DMS114 treated with DMSO at 0.1 percent for 48 hours (cell line): ENCODE measurements around the gene CRADD.

Source experiments
- DNase-seq: peaks from one replicate; lab custom pipeline; 2025; ENCODE audit not compliant: unreplicated experiment; lab: John Stamatoyannopoulos, UW

Gene CRADD

DNA sequence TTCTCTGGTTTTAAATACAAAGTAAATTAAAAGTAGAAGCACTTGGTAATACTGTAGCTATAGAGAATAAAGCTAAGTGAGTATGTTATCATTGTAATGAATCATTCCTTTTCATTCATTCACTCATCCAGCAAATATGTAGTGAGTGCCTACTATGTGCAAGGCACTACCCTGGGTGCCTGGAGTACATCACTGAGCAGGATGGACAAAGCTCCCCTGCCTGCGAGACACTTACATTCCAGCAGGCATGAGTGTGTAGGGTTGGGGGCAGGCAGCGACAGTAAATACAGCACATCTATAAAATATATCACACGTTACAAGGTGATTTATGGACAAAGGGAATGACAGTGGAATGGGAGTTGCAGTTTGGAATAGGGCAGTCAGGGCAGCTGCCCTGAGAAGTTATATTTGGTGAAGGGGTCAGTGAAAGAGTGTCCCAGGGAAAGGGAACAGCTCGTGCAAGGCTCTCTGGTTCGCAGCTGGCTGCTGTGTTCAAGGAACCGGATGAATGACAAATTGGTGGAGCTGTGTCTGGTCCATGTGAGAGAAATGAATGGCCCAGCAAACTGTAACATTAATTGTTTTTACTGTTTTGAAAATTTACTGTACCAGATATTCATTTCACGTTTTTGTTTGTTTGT is 159.6 kb downstream of the CRADD start:
- DNase-seq, result no peak

- no peak for DNase-seq
Measured at GRCh38 chr12:93838193-93838592, 161.0 kb downstream of the CRADD start.

- DNase-seq, result no peak
Measured at GRCh38 chr12:93839064-93839463, 161.9 kb downstream of the CRADD start.

DNA sequence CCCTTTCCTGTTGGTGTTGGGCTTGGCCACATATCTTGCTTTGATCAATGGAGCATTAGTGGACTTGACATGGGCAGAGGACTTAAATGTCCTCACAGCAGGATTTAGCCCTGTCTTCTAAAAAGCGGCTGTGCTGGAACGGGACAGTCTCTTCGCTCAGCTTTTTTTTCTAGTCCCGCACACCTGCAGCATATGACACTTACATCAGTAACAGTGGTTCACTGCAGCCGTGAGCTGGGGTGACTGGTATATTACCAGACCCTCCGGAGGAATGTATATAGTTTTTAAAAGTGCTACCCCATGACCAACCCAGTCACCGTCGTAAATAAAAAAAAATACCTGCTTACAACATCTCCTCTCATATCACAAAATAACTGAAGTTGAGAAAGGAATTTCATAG is 164.5 kb downstream of the CRADD start:
- DNase-seq, result no peak

DNA sequence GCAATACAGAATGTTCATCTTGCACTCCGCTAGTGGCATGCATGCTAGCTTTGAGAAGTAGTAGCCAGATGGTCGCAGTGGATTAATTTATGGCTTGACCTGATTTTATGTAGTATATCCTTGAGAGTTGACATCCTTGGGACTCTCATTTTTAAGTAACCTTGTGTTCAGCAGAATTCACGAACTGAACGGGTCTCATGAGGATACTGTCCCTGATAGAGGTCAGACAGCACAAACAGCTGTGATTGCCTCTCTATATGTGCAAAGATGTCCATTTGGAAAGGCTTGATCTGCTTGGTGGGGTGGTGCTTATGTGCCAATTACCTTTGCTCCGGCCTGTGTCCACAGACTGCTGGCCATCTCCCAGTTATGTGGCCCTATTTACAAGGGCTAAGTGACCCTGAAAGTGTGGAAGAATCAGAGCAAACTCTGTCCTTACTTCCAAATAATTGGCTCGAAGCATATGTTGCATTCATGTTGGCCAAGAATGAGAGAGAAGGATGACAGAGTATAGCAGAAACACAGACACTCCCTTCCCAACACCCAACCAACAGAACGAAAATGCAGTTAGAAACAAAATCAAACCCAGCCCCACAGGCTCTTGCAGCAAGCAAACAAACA is 167.1 kb downstream of the CRADD start:
- no peak for DNase-seq

- DNase-seq, result no peak
Measured at GRCh38 chr12:93846936-93847516, 169.9 kb downstream of the CRADD start.

GRCh38 chr12:93847517-93848474 is 170.6 kb downstream of the CRADD start:
- no peak for DNase-seq

- DNase-seq, result no peak
Measured at GRCh38 chr12:93848523-93849101, 171.4 kb downstream of the CRADD start.

DNA sequence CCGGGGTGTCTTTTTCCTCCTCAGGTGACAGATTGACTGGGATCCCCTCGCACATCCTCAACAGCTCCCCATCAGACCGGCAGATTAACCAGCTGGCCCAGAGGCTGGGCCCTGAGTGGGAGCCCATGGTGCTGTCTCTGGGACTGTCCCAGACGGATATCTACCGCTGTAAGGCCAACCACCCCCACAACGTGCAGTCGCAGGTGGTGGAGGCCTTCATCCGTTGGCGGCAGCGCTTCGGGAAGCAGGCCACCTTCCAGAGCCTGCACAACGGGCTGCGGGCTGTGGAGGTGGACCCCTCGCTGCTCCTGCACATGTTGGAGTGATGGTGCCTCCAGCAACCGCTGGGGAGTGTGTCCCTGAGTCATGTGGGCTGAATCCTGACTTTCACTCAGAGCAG is 172.8 kb downstream of the CRADD start:
- DNase-seq, result no peak

DNA sequence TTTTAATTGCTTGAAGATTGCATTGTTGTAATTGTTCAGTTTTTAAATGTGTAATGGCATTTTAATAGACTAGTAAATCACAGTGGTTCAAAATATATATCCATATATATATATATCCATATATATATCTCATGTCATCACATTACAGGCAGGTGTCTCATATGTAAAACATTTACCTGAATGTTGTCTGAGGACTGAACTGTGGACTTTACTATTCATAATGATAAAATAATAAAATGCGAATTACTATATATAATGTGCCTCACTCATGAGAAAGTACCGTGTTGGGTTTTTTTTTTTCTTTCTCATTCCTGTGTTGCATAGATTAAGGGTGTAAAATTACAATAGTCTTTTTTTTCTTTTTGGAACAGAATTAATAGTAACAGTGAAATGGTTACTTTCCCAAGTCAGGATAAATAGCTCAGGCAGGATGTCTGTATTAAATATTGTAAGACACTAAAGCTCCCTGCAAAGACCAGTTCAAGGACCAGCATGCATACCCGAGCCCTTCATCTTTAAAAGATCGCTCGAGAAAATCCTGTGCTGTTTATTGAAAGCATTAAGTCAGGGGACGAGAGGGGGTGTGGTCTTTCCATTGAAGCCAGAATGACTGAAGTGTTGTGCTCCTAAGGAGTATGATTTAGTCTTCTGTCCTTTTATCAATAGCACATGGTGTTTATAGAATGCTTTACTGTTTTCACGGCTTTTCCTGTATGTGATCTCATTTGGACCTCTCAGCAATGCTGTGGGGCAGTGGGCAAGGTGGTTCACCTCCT is 173.5 kb downstream of the CRADD start:
- DNase-seq, result no peak

DNA sequence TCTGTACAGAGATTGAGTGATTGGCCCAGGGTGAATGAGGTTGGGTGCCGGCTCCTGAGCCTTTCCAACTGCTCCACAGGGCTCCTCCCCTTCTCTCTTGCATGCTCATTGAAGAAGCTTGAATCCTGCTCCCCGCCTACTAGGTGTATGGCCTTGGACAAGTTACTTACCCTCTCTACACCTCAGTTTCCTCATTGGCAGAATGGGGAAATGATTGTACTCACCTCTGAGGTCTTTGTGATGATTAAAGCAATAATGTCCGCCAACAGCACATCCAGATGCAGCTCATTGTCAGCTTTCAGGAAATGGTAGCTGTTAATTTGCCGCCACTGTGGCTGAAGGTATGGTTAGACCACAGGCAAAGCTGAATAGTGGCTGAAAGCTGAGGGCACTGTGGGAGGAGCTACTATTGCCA is 174.1 kb downstream of the CRADD start:
- DNase-seq, result no peak

DNA sequence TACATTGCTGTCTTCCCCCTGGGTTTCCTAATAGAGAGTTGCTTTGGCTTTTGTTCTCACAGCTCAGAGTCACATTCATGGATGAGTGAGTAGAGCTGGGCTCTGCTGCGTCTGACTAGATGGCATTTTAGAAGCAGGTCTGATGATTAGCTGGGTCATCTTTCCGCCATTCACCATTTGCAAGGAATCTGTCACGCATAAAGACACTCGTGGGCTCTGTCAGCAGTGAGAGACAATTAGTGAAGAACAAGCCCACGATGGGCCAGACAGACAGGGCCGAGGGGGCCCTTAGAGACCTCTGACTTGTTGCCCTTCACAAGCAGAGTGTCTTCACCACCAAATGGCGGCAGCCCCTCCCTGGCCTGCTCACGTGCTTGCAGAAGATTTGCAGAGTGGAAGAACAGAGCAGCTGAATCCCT is 175.0 kb downstream of the CRADD start:
- DNase-seq, result no peak

DNA sequence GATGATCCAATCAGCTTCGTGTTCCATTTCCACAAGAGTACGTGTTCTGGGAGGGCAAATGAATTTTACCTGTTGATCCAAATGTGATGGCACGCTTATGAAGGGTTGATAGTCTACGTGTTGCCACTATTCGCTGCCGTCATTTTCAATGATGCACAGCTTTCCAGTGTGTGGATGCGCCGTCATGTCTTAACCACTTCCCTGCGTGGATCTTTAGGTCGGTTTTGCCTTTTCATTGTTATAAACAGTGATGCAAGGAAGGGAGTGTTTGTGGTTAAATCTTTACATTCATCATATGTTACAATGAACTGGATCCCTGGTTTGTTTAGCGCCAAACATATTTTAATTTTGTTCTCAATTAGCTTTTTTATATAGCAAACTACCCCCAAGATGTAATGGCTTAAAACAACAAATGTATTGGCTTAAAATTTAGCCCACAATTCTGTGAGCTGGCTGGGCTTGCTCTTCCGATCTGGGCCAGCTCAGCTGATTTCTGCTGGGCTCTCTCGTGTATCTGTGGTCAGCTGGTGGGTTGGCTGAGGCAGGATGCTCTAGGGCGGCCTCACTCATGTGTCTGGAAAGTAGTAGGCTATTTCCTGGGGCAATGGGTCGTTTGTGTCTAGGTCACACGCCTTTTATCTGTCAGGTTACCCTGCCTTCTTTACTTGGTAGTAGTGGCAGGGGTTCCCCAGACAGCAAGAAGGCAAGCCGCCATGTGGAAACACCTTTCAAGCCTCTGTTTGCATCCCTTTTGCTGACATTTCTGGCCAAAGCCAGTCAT is 176.7 kb downstream of the CRADD start:
- no peak for DNase-seq

DNA sequence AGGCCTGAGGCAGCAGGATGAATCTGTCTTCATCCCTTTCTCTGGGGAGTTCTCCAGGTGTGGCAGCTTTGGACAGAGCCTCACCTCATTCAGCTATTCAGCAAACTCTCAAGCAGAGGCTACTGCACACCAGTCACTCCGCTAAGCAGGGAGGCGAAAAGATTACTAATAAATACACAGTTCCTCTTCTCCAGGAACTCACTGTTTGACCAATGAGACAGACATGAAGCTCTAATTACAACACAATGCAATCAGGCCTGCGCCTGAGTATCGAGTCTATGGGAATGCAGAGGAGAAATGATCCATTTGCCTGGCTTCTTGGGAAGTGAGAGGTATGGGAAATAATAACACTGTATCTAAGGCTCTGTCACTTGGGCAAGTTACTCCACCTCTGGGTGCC is 178.1 kb downstream of the CRADD start:
- no peak for DNase-seq

DNA sequence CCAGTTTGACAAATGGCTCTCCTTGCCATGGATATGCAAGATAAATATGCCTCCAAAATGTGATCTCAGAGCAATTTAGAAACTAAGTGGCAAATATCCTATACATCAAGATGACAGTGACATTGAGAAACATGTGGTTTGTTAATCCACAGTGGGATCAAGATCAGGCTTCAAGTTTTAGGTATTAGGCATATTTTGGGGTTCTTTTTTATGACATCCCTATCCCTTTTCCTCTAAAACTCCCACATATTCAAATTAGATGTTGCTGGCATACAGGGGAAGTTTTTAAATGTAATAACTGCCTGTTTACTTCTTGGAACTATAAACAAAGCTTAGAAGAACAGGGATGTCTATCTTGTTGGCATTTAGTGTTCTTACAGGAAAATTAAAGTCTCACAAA is 179.4 kb downstream of the CRADD start:
- no peak for DNase-seq

DNA sequence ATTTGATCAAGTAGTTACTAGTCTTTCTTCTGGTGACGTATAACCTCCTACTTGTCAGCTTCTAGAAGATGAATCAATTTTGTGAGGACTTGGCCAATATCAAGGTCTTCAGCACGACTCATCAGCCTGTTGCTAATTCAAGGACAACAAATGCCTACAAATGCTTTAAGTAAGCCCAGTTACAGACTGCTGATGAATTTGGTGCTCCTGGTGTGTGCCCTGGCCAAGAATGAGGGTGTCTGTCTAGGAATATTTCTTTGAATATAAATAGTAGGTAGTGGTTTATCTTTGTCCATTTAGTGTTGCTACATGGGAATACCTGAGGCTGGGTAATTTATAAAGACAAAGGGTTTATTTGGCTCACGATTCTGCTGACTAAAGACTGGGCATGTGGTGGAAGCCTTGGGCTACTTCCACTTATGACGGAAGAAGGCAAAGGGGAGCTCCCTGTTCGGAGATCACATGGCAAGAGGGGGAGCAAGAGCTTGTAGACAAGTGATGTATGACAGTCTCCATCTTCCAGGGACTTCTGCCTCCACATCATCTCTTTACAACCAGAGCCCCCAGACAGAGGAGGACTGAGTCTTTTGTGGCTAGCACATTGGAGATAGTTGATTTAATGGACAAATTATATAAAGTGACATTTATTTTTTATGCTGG is 180.2 kb downstream of the CRADD start:
- DNase-seq, result no peak

DNA sequence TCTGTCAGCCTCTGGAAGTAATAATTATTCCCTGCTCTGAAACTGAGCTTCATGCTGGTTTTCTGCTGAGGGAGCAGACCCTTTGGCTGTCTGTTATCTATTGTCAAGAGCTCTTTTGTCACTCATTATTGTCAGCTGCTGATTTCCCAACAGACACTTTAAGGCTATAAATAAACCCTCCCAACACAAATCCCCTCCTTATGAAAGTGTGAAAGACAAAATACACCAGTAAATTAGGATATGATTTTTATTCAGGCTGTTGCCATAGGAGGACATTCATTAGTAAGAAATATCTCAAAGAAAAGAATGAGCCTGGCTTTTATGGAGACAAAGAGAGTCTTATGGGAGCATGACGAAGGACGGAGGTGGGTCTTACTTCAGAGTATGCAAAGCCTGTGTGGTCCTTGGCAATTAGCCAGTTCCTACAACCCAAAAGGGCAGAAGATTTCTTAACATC is 180.8 kb downstream of the CRADD start:
- no peak for DNase-seq

GRCh38 chr12:93860668-93861373 is 183.6 kb downstream of the CRADD start:
- no peak for DNase-seq
